Brain microvascular endothelial cell (primary cell): ENCODE data around the gene CCDC146.
"Not testable (repeated sequence)": the region's sequence is repeated elsewhere in the genome, so short reads cannot be mapped to it uniquely, and the experiment has no call there.

Source experiments
- DNase-seq: peaks from one replicate; pipeline ENCODE4 v3.0.0-alpha.2; 2020
- H3K27ac ChIP-seq: fragments of 250-450 bp; sonication (Bioruptor Pico); 2 replicates; pipeline ENCODE4 v1.5.1; 2020; ENCODE audit warnings: mild to moderate bottlenecking, moderate library complexity
- H3K27me3 ChIP-seq: fragments of 250-450 bp; sonication (Bioruptor Pico); replicated peaks from 2 replicates; pipeline ENCODE4 v1.5.1; 2020; ENCODE audit warnings: mild to moderate bottlenecking
- H3K36me3 ChIP-seq: fragments of 250-450 bp; sonication (Bioruptor Pico); replicated peaks from 2 replicates; pipeline ENCODE4 v1.5.1; 2020; ENCODE audit warnings: mild to moderate bottlenecking
- H3K4me3 ChIP-seq: 2 replicates; pipeline ENCODE4 v1.5.1; 2011; ENCODE audit warnings: low read depth, mild to moderate bottlenecking, control low read depth, low read length, moderate library complexity
- in situ Hi-C: cut with HindIII; loops from 2 replicates; pipeline ENCODE4 v1.10.0; 2017; ENCODE audit warnings: low sequenced_read_pairs, low pct_ligation_motif_present

The CCDC146 gene, protein sequence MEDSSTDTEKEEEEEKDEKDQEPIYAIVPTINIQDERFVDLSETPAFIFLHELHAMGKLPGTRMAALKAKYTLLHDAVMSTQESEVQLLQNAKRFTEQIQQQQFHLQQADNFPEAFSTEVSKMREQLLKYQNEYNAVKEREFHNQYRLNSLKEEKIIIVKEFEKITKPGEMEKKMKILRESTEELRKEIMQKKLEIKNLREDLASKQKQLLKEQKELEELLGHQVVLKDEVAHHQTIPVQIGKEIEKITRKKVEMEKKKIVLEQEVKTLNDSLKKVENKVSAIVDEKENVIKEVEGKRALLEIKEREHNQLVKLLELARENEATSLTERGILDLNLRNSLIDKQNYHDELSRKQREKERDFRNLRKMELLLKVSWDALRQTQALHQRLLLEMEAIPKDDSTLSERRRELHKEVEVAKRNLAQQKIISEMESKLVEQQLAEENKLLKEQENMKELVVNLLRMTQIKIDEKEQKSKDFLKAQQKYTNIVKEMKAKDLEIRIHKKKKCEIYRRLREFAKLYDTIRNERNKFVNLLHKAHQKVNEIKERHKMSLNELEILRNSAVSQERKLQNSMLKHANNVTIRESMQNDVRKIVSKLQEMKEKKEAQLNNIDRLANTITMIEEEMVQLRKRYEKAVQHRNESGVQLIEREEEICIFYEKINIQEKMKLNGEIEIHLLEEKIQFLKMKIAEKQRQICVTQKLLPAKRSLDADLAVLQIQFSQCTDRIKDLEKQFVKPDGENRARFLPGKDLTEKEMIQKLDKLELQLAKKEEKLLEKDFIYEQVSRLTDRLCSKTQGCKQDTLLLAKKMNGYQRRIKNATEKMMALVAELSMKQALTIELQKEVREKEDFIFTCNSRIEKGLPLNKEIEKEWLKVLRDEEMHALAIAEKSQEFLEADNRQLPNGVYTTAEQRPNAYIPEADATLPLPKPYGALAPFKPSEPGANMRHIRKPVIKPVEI

DNA sequence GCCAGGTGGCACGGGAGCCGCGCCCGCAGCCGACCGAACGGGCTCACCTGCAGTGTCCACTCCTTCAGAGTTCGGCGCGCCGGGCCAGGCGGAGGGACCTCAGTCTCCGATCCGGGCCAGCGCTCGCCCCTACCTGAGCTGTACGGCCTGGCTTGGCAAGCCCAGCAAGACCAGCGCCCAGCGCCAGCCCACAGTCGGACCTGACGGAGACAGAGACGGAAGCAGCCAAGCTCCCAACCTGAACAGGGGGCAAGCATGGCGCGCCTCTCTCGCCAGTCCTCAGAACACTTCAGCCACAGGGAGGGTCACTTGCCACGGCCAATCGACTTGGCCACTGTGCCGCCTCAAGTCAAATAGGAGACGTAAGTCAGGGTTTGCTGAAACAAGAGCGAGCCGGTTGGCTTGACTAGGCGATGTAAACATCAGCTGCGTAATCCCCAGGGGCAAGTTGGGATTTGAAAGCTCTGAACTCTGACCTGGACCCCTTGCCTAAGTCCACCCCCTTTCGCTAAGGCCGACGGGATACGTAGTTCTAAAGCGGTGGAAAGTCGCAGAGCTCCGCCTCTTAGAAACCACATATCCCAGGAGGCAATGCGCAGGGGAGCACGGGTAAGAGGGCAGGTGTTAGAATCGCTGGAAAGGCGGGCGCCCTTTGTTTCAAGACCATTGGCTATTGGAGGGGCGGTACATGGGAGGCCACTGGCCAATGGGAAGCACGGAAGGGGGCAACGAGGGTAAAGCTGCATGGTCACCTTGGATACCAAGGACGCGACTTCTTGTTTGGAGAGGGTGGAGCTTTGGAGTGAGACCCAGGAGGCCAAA lies at the start of gene CCDC146:
Gene CCDC146, plus strand, starts transcription at position 756 of the 822 bp plus-strand sequence. CDS start 45,054 bp downstream, outside the sequence.
- peak; percentile 99 for DNase-seq
- H3K27me3 ChIP-seq, in situ Hi-C loops, H3K27ac ChIP-seq, H3K36me3 ChIP-seq: not testable (repeated sequence)
- peak within 1 kb of the TSS; percentile 76 for H3K4me3 ChIP-seq

DNA sequence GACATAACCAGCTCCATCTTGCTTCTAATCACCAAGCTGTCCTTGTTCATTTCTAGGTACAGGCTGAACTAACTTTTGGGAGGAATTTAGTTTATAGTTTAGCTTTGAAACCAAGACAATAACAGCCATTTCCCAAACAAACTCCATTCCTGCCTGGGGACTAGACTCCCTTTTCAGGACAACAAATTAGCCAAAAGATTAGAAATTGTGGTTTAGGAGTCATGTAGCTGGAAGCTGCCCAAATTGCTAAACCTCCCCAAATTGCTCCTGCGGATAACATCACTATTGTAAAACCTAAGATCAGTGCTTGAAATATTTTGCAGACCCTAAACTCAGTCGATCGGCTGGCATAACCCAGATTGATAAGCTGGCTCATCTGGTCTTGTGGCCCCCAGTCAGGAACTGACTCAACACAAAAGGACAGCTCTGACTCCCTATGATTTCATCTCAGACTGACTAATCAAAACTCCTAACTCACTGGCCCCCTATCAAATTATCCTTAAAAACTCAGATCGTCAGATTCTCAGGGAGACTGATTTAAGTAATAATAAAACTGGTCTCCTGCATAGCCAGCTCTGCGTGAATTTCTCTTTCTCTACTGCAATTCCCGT lies 47.5 kb upstream of the CCDC146 start:
- H3K36me3 ChIP-seq, H3K27me3 ChIP-seq, in situ Hi-C loops, H3K27ac ChIP-seq, H3K4me3 ChIP-seq: not testable (repeated sequence)
- peak; percentile 4 for DNase-seq

DNA sequence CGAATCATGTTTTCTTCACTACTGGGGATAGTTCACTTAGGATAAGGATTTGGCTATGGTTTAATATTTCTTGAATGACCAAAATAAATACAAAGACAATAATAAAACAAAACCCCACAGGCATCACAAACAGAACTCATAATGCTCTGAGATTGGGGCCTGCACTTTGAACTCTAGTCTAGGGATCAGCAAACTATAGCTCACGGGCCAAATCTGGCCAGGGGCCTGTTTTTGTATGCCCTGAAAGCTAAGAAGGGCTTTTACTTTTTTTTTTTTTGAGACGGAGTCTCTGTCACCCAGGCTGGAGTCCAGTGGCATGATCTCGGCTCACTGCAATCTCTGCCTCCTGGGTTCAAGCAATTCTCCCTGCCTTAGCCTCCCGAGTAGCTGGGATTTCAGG lies 45.4 kb upstream of the CCDC146 start:
- DNase-seq, in situ Hi-C loops, H3K27me3 ChIP-seq, H3K36me3 ChIP-seq, H3K27ac ChIP-seq, H3K4me3 ChIP-seq: not testable (repeated sequence)

DNA sequence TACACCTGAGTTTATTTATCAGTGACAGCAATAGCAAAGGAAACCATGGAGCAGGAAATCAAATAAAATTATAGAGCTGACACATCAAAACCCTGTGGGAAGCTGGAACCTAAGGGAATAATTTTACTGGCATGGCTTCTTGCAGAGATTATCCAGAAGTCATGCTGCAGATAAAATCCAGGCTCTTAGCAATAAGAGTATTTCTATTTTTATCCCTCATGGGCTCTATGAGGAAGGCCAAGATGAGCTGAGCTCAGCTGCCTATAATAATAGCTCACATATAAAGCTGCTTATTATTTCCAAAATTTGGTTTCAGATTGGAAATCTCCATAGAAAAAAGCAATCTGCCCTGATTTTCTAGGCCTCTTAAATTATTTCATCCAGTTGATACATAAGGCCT lies 43.3 kb upstream of the CCDC146 start:
- H3K27ac ChIP-seq, DNase-seq, H3K27me3 ChIP-seq, in situ Hi-C loops, H3K4me3 ChIP-seq, H3K36me3 ChIP-seq: not testable (repeated sequence)

DNA sequence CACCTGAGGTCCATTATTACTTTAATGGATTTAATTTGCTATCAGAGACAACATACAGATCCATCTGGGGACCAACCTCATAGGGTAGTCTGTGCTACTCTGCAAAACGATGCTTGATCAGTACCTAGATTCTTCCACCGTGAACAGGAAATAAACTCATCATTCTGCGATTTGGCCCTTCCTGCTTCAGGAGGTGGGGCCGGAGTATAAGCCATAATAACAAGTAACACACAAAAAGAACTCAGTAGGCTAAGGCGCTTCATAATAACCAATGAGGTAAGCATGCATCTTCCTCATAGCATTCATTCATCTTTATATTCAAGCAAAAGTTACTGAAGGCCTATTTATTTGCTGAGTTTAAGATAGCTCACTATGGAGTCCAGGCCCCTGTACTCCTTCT lies 42.8 kb upstream of the CCDC146 start:
- H3K27me3 ChIP-seq, H3K4me3 ChIP-seq, H3K27ac ChIP-seq, in situ Hi-C loops, DNase-seq, H3K36me3 ChIP-seq: not testable (repeated sequence)

DNA sequence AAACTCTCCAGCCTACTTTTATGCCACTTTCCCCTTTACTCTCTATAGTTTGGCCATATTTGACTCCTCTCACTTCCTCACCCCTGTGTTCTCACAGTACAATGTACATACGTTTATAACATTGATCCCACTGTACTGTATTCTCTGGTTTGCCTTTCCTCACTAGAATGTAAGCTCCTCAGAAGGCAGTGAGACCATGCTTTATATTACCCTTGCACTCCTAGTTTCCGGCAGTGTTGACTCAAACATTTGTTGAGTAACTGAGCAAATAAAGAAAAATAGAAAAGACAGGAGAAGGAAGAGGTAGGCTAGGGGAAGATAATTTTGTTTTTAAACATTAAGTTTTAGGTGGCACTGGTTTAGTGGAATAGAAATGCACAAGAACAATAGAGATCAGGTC lies 42.2 kb upstream of the CCDC146 start:
- H3K27me3 ChIP-seq, H3K36me3 ChIP-seq, DNase-seq, in situ Hi-C loops, H3K27ac ChIP-seq, H3K4me3 ChIP-seq: not testable (repeated sequence)

DNA sequence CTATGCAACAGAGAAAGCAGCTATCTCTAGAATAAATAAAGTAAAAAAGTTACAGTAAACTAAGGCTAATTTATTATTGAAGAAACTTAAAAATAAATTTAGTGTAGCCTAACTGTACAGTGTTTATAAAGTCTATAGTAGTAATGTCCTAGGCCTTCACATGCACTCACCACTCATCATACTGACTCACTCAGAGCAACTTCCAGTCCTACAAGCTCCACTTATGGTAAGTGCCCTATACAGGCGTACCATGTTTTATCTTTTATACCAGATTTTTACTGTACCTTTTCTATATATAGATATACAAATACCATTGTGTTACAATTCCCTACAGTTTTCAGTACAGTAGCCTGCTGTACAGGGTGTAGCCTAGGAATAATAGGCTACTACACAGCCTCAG lies 40.2 kb upstream of the CCDC146 start:
- H3K4me3 ChIP-seq, H3K36me3 ChIP-seq, DNase-seq, H3K27ac ChIP-seq, in situ Hi-C loops, H3K27me3 ChIP-seq: not testable (repeated sequence)

DNA sequence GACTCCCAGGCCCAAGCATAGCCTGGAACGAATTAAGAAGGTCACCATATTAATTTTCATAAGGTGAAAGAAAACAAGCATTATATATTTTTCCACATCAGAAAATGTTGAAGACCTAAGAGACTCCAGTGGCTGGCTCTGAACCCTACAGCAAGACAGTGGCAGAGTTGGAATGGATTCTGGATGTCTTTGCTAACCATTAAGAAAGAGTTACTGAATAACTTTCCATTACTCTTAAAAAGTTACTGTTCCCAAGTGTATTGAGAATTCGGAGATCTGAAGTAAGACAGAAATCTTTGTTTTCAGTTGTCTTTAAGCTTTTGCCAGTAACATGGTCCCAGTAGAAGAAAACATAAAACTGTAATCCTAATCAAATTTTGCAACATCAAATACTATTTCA lies 30.1 kb upstream of the CCDC146 start:
- in situ Hi-C loops, H3K36me3 ChIP-seq, H3K4me3 ChIP-seq, H3K27me3 ChIP-seq, H3K27ac ChIP-seq, DNase-seq: not testable (repeated sequence)

DNA sequence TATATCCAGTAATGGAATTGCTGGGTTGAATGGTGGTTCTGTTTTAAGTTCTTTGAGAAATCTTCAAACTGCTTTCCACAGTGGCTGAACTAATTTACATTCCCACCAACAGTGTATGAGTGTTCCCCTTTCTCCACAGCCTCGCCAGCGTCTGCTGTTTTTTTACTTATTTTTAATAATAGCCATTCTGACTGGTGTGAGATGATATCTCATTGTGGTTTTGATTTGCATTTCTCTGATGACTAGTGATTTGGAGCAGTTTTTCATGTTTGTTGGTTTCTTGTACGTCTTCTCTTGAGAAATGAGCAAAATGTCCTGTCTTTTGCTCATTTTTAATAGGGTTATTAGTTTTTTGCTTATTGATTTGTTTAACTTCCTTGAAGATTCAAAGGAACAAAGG lies 21.9 kb upstream of the CCDC146 start:
- H3K4me3 ChIP-seq, in situ Hi-C loops, H3K27me3 ChIP-seq, H3K36me3 ChIP-seq, DNase-seq, H3K27ac ChIP-seq: not testable (repeated sequence)

DNA sequence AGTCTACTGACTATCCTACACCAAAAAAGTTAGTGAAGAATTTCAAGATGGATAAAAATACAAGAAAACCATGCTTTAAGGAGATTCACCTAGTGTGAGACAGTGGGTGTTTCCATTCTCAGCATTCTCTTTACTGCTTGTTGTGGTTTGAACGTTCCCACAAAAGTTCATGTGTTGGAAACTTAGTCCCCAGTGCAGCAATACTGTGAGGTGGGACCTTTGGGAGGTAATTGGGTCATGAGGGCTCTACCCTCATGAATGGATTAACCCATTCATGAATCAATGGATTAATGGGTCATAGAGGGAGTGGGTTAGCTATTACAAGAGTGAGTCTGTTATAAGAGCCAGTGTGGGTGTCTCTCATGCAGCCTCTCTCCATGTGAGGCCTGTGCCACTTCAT lies 21.2 kb upstream of the CCDC146 start:
- in situ Hi-C loops, H3K4me3 ChIP-seq, H3K36me3 ChIP-seq, DNase-seq, H3K27ac ChIP-seq, H3K27me3 ChIP-seq: not testable (repeated sequence)

DNA sequence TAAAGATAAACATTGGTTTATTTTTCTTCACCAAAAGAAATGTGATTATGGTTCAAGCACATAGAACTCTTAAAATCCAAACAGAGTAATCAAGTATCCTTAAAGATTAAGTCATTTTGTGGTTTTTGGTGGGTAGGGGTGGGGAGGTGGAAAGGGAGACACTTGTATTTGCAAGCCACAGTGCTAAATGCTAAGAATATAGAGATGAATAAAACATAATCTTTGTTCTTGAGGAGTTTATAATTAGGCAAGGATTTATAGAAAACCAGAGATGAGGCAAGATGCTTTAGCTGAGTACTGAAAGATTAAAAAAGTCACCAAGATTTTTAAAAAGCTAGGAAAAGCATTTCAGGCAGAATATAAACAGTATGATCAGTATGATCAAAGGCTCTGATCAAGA lies 19.7 kb upstream of the CCDC146 start:
- H3K4me3 ChIP-seq, H3K27me3 ChIP-seq, H3K27ac ChIP-seq, H3K36me3 ChIP-seq, DNase-seq, in situ Hi-C loops: not testable (repeated sequence)

DNA sequence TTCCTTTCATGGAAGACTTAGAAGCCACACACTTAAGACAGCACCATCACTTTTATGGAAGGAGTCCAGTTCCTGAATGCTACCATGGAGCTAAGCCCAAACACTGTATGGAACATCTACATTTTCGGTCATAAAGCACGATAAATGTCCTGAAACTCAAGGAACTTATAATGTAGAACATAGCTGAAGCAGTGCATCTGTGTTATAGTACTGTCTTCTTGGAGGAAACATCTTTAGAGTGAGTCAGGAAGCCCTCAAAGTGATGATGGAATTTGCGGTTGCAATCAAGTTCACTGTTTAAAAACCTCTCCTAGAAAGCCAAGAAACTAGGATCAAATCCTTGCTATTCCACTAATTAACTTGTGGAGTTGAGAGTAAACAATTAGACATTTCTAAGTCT lies 16.5 kb upstream of the CCDC146 start:
- H3K4me3 ChIP-seq, H3K27me3 ChIP-seq, H3K36me3 ChIP-seq, H3K27ac ChIP-seq, in situ Hi-C loops: not testable (repeated sequence)
- peak; percentile 8 for DNase-seq

DNA sequence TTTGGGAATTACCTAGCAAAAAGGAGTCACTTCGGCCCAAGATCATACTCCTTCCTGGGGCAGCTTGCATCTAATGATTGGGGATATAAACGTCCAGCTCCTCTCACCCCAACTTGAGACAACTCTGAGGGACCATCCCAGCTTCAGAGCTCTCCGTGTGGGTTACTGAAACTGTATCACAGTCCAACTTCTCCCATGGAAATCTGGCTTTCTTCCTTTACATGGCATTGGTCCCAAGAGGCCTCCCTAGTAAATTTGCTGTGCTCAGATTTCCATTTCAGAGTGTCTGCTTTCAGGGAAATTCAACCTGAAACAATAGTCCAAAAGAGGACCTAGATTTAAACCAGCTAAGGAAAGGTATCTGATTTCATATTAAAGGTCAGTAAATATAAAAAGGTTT lies 14.8 kb upstream of the CCDC146 start:
- H3K36me3 ChIP-seq, H3K4me3 ChIP-seq, H3K27me3 ChIP-seq, in situ Hi-C loops, DNase-seq, H3K27ac ChIP-seq: not testable (repeated sequence)
